Right lung (tissue), 10 donors: Measurements from ENCODE around the gene ALKBH8. TPM values are rescaled to one million over a fixed set of nuclear protein-coding genes. Genes with fewer than 3 reads are reported as not detected.

Experiments
- DNase-seq, 2 donors: peaks; one replicate each; pipeline ENCODE4 v3.0.0-alpha.2; 2013
- long read RNA-seq, 8 donors: transcript quantifications; one replicate each; lab custom pipeline, GENCODE V29; 2026
- polyA plus RNA-seq, 5 donors: library from polyadenylated mRNA; unstranded; fragments of 120-200 nt; gene quantifications; one replicate each; pipeline versions ENCODE4 v1.2.1 to v1.2.3, GENCODE V29; 2013; ENCODE audit warnings: inconsistent platforms in 1 of 5, low replicate concordance in 1 of 5; ENCODE audit not compliant: insufficient read length in 5 of 5, insufficient read depth in 1 of 5

Gene ALKBH8, protein sequence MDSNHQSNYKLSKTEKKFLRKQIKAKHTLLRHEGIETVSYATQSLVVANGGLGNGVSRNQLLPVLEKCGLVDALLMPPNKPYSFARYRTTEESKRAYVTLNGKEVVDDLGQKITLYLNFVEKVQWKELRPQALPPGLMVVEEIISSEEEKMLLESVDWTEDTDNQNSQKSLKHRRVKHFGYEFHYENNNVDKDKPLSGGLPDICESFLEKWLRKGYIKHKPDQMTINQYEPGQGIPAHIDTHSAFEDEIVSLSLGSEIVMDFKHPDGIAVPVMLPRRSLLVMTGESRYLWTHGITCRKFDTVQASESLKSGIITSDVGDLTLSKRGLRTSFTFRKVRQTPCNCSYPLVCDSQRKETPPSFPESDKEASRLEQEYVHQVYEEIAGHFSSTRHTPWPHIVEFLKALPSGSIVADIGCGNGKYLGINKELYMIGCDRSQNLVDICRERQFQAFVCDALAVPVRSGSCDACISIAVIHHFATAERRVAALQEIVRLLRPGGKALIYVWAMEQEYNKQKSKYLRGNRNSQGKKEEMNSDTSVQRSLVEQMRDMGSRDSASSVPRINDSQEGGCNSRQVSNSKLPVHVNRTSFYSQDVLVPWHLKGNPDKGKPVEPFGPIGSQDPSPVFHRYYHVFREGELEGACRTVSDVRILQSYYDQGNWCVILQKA
- 10 to 100 TPM; 10.3 to 19.9 (median 15.9) TPM for polyA plus RNA-seq
- long read RNA-seq, donor 1, full-length matches to known transcripts: 2 of 15 reads
- long read RNA-seq, donor 1, partial matches to known transcripts: 13 of 15 reads
- long read RNA-seq, donor 1, other reads (novel, unspliced or antisense): 0 of 15 reads
- long read RNA-seq, donor 2: 0 reads
- long read RNA-seq, donor 3, full-length matches to known transcripts: 1 of 1 reads
- long read RNA-seq, donor 3, partial matches to known transcripts: 0 of 1 reads
- long read RNA-seq, donor 3, other reads (novel, unspliced or antisense): 0 of 1 reads
- long read RNA-seq, donor 4, full-length matches to known transcripts: 2 of 2 reads
- long read RNA-seq, donor 4, partial matches to known transcripts: 0 of 2 reads
- long read RNA-seq, donor 4, other reads (novel, unspliced or antisense): 0 of 2 reads
- long read RNA-seq, donor 5: 0 reads
- long read RNA-seq, donor 6, full-length matches to known transcripts: 2 of 7 reads
- long read RNA-seq, donor 6, partial matches to known transcripts: 5 of 7 reads
- long read RNA-seq, donor 6, other reads (novel, unspliced or antisense): 0 of 7 reads
- long read RNA-seq, donor 7, full-length matches to known transcripts: 1 of 1 reads
- long read RNA-seq, donor 7, partial matches to known transcripts: 0 of 1 reads
- long read RNA-seq, donor 7, other reads (novel, unspliced or antisense): 0 of 1 reads
- long read RNA-seq, donor 8: 0 reads

DNA sequence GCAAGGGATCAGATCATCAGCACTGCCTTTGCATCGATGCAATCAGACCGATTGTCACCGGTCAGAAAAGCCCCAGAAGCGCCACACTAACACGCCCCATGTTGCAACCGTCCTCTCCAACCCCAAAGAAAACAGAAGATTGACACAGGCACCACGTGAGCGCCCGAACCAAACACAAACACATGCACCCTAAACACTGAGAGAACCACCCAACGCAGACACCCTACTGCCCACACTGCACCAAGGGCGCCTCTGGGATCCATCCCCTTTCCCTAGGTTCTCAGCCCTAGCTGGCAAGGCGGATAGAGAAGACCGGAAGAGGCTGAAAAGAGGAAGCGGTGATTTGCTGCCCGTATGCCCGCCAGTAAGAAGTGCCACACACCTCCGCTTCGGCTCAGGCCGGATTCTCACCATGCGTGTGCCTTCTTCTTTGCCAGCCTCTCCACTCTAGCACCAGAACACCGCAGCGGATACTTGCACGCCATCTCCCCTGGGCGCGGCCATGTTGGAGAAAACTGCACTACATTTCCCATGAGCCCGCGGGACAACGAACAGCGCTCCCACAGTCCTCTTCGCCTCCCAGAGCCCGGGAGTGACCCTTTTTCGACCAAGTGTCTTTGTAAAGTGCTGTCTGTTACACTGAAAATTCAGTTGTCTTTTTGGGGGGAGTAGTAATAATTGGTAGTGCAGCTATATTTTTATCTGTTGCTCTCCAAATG, at the start of gene ALKBH8:
Gene ALKBH8, minus strand, starts transcription at position 517 of the 719 bp plus-strand sequence. CDS start 4,842 bp downstream, outside the sequence.
- peak in 1 of 2 donors; percentile 61 for DNase-seq

DNA sequence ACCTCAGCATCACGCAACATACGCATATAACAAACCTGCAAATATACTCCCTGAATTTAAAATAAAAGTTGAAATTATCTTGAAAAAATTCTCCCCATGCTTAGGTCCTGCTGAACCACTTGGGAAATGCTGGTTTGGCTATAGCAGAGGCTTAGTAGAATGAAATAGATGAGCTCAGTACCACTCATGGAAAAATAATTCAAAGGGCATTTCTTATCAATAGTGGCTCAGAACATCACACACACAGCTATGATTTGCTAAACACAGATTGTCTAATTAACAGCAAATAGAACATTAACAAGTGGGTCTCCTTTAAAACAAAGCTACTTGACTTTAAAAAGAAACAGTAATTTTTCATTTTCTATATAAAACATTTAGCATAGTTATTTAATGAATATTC, 46.9 kb upstream of the ALKBH8 start:
- no peak for DNase-seq

DNA sequence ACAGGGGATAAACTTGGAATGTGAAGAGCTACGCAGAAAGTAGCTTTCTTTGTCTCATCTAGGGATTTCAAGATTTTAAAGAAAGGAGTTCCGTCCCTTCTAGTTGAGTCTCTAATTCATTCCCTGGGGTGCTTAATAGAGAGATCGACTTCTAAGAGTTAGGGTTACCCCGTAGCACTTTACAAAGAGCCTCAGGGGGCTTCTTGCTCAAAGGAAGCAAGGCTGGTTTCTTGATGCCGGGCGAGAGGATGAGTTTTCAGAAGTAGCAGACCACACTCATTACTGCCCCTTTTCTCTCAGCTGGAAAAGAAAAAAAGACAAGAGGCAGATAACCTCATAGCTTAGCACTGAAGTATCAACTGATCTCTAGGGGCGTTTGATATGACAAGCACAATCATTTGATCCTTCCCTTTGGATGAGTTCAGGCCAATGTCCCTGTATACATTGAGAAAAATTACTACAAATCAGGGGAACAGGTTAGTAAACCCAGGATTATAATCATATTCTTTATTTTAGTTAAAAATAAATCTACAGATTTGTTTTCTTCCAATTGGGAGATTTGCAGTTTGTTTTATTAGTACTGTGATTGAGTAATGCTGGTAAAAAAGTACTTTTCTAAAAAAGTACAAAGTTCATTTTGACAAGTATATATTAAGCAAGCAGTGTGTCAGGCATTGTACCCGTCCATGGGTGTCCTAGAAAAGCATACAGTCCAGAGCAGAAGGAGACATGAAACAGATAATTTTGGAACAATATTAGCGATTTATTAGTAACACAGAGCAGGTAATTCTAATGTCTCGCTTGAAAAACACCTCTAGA, 44.1 kb upstream of the ALKBH8 start:
- DNase-seq: no peak

DNA sequence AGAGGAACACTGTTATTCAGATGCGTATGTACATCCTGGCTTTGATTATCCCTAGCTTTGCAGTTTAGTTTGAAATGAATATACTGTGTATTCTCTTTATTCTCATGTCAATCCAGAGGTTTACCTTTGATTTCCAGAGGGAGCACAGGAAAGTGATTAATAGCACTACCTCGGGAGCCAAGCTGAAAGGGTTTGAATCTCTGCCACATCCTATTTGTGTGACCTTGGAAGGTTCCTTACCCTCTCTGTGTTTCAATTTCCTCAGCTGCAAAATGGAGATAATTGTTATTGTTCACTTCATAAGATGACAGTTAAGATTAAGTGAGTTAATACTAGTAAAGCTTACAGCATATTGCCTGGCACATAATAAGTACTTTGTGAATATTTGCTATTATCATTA, 43.3 kb upstream of the ALKBH8 start:
- no peak for DNase-seq

DNA sequence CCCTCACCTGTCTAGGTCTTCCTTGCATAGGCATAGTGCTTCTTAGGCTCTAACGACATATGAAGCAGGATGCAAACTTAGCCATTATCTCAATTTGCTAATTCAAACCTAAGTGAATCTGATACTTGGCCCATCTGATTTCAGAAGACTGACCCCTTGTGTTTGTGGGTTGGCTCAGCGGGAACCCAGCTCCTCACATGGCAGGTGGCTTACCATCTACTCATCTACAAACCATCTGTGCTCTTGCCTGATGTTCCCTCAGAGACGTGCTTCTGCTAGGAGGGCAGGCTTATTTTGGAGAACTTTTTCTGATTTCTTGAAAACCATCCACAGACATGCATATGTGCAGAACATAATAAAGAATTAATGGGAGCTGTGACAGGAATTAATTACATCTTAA, 40.6 kb upstream of the ALKBH8 start:
- DNase-seq: no peak

DNA sequence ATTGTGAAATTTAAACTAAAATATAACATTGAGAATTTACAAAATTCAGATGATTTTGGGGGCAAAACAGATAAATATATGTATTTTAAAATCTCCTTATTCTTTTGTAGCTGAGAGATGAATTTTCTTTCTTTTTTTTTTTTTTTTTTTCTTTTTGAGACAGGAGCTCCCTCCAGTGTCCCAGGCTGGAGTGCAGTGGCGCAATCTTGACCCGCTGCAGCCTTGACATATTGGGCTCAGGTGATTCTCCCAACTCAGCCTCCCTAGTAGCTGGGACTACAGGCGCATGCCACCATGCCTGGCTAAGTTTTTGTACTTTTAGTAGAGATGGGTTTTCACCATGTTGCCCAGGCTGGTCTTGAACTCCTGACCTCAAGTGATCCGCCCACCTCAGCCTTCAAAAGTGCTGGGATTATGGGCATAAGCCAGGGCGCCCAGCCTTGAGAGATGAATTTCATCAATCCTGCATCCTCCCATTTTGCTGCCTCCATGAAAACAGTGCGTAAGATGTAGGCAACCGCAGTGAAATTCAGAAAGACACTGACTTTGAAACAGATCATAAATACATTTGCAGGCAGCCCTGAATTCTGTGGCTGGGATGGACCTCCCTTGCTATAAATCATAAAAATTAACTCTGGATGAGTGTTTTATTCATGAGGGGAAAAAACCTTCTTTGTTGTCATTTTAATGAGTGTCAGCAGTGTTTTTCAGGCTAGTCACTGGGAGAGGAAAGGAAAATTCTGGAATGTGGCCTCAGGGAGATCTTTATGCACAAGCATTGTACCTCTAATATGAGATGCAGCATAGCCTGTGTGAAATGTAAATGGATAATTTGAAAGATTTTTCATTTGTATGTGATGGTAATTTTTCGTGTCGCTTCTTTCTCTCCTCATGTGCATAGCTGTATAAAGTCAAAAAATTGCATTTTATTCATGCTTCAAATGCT, 39.8 kb upstream of the ALKBH8 start:
- DNase-seq: no peak

DNA sequence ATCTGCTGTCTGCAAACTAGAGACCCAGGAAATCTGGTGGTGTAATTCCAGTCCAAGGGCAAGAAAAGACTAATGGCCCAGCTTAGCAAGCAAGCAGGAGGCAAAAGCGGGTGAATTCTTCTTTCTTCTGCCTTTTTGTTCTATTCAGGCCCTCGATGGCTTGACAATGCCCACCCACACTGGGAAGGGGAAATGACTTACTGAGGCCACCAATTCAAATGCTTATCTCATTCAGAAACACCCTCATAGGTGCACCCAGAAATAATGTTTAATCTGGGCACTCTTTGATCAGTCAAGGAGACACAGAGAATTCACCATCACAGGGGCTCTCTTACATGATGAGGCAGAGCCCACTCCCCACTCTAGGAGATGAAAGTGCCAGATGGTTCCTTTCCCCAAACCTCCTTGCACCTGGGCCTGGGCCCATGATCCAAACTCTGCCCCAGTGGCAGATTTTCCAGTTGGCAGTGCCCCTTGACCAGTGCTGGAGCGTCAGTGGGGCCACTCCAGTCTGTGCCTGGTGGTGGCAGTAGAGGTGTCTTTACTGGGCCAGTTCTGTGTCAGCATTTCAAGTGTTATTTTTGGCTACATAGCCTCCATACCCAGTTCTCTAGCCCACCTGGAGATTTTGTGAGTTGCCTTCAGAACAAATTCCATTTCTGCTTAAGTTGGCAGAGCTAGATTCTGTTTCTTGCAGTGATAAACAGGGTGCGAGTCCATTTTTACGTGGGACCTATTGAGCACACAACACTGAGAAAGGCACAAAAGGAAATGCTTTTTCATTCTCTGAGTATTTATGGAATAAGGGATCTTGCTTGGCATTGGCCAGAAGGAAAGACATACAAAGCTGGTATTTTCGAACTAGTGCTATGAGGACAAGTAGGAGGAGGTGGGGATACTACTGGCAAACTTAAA, 32.9 kb upstream of the ALKBH8 start:
- no peak for DNase-seq

DNA sequence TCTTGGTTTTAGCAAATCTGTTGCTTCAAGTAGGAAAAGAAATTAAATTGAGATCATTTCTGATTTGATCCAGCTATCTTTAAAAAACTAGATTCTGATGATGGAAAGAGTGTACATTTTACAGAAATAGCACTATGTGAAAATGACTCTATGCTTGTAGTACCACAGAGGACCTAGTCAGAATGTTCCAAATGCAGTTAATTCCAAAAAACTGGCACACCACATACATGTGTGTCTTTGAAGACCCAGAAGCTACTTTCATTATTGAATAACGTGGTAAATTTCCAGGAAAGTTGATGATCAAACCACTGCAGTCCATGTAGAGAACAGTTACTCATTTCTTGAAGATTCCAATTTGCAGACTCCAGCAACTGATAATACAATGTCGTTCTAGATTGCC, 29.2 kb upstream of the ALKBH8 start:
- no peak for DNase-seq

DNA sequence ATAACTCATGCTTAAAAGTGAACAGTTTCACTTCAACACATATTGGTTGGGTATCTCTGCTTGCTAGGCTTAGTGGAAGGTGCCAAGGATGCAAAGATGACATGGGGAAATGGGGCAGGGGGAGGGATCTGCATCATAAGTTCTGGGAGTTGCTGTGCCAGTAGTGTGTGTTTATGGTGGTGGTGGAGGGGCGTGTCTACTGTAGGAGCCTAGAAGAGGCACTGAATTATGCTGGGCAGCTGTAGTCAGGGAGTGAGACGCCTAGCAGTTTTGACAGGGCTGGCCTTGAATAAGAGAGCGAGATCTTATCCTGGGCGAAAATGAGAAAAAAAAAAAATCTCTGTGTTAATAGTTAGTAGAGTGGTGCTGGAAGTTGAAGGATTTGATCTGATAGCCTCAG, 28.4 kb upstream of the ALKBH8 start:
- no peak for DNase-seq

DNA sequence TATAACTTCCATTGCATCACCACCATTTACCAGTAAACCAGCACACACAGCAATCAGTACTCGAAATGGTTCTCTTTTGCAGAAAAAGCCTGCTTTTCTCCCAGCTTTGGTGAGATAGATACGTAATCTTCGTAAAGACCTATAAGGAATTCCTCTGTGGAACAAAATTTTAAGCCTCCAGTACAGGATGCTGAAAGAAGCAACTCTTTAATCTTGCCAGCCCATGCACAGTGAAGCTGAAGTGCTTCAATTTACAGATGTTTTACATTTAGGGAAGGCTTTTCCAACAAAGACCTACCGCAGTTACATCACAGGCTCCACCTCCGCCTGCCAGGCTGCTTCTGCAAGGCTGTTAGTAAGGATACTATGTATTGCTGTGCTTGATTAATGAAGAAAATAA, 27.3 kb upstream of the ALKBH8 start:
- DNase-seq: no peak

DNA sequence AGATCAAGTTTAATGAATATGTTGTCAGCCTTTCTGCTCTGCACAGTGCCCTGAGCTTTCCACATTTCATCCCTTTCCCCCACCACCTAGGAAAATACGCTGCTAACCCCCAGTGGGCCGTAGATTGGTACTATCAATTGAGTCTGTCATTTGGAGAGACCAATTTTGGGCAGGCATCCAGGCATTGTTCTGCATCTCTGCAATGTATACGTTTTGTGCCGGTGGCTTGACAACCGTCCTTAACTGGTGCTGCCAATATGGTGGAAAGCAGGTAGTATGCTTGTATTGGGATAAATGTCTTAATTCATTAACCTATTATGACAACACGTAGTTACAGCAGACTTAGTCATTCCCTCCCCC, 26.7 kb upstream of the ALKBH8 start:
- no peak for DNase-seq

DNA sequence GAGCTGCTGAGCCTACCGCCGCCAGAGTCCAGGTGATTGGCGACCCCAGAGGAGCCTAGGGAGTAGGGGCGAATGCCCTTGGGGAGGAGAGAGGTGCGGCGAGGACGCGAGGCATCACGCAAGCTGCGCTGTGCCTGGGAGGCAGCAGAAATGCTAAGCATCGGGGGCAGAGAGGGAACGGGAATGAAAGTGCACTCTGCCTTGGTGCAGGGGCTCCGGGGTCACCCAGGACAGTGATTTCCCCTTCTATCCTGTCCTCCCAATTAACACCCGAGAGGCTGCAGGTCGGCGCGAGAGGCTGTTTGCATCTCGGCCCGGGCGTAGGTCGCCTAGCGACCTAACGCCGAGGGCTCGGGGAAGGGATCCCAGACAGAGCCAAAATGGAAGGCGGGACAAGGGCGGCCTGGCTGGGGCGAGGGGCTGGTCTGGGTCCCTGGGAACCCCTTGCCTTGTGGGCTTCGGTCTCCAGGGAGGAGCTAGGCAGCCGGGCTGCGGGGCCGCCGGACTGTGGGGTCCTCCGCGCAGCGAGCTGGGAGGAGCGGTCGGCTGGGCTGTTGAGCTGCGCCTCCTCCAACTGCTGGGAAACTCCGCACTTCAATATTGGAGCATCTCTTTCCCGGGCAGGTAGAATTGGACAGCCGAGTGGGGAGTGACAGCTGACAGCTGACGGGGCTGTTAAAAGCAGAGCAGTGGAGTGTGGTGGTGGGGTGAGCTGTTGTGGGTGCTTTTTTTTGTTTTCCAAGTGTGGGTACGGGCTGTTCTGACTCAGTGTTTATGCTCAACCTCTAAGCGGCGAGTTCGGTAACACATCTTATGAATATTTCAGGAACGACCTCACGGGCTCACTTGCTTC, 26.1 kb upstream of the ALKBH8 start:
- no peak for DNase-seq

DNA sequence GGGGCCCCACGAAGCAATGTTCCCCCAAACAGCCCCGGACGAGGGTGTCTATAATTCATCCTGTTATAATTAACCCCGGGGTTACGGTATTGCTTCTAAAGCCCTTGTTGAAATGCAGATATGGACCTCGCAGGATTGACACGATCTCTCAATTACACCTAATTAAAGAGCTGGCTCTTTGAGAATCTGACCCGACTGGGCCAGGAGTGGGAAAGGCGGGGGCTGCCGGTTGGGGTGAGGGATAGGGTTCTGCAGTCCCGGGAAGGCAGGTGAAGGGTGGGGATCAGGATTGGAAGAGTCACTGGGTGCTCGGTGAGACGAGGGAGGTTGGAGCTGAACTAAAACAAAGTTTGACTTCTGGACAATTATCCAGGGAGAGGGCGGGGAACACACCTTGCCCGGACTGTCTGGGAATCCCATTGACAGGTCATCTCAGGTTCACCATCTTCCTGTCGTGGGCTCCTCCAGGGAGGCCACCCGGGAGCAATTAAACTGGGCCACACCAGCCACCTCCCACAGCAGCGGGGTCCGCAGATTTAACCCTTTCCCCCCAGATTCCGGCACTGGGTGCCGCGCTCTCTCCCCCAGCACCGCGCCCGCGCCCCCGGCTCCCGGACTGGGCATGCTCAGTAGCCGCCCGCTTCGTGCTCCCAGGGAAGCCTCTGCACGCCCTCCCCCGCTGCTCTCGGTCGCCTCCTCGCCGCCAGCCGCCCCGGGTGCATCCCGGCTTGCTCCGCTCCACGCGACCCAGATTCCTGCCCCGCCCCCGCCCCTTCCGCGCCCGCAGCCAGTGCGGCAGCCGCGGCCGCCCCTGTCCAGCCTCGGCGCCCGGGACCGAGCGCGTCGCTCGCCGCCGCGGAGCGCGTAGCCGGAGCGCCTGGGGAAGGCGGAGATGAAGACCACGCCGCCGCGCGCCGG, 25.2 kb upstream of the ALKBH8 start, which contains the start of gene ELMOD1:
Gene ELMOD1, plus strand, starts transcription at position 688 of the 918 bp plus-strand sequence. CDS start 27,043 bp downstream, outside the sequence.
- peak; percentile 21 to 31 for DNase-seq

DNA sequence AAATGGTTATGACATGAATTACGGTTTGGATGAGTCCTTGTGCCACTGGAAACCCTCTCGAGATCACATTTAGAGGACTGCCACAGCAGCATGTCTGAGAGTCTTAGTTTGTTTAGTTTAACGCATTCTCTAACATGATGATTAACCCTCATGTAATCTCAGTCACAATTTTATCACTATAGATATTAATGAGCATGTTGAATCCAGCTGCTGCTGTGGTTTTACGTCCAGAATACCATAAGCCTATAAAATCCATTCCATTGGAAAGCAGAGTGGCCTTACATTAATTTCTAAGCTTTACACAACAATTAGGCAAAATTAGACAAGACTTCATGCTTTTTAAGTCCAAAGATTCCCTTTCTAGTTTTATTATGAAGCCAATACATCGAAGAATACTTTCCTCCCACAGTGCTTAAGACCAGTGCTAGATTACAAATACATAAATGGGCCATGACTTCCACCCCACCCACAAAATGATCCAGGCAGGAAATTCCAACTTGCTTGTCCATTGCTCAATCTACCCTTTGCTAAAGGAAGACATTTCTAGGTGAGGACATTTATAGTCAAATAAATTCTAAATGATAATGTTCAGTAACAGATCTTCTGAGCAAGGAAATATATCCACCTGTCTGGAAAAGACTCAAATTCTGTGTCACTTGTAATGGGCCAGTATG, 21.9 kb upstream of the ALKBH8 start:
- no peak for DNase-seq

DNA sequence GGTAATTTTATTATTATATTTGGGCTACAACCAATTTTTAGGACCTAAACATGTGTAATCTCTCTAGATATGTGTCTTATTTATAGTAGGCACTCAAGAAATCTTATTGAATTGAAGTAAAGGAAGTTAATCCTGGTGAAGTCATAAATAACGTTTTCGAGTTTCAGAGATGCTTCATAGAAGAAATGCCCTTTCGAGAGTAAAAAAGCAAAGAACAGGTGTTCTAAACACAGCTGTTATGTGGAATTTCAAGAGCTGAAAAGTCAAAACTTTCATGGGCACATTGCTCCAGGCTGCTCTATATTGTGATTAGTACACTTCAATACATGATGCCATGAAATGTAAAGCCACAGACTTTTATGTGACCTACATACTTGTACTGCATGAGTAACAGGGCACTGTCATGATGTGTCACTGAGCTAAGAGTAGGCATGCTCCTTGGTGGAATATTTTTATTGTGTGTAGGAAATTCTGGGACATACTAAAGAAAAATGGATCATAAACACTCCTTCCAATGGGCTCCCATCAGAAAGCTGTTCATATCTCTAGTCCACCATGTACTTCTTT, 18.2 kb upstream of the ALKBH8 start:
- no peak for DNase-seq
